Measurements from ENCODE around the gene ZMPSTE24.
A peak's percentile ranks its signal among the peaks of the same experiment; 100 is the strongest.

Gene ZMPSTE24

GRCh38 chr1:40312238-40313205 lies 54.5 kb downstream of the ZMPSTE24 start:
- no peak overlapping the region for H3K4me3 ChIP-seq (ENCODE audit: low read depth, low read length)
- no peak for DNase-seq (ENCODE audit: low read depth)
- no peak for TF ChIP-seq CTCF (IDR thresholded peaks at IDR 0.05; ENCODE audit: control insufficient read depth, extremely low read depth, insufficient read depth)

GRCh38 chr1:40313329-40313957 lies 55.4 kb downstream of the ZMPSTE24 start:
- TF ChIP-seq CTCF (IDR thresholded peaks at IDR 0.05; ENCODE audit: control insufficient read depth, extremely low read depth, insufficient read depth): no peak
- no peak overlapping the region for H3K4me3 ChIP-seq (ENCODE audit: low read depth, low read length)

GRCh38 chr1:40313958-40314720 lies 56.1 kb downstream of the ZMPSTE24 start:
- no peak for TF ChIP-seq CTCF (IDR thresholded peaks at IDR 0.05; ENCODE audit: control insufficient read depth, extremely low read depth, insufficient read depth)
- no peak overlapping the region for H3K4me3 ChIP-seq (ENCODE audit: low read depth, low read length)

More at GRCh38 chr1:40313329-40313957, 55.4 kb downstream of the ZMPSTE24 start:
- no peak for DNase-seq (ENCODE audit: low read depth)

GRCh38 chr1:40314721-40315238 lies 56.7 kb downstream of the ZMPSTE24 start:
- H3K4me3 ChIP-seq (ENCODE audit: low read depth, low read length): no peak overlapping the region
- TF ChIP-seq CTCF (IDR thresholded peaks at IDR 0.05; ENCODE audit: control insufficient read depth, extremely low read depth, insufficient read depth): no peak
- DNase-seq (ENCODE audit: low read depth): no peak

More at GRCh38 chr1:40313958-40314720, 56.1 kb downstream of the ZMPSTE24 start:
- DNase-seq (ENCODE audit: low read depth): no peak

GRCh38 chr1:40315239-40315794 lies 57.3 kb downstream of the ZMPSTE24 start:
- peak; percentile 33 for DNase-seq (ENCODE audit: low read depth)
- peak; percentile 87 for TF ChIP-seq CTCF (IDR thresholded peaks at IDR 0.05; ENCODE audit: control insufficient read depth, extremely low read depth, insufficient read depth)

More at GRCh38 chr1:40315239-40315794, 57.3 kb downstream of the ZMPSTE24 start:
- no peak overlapping the region for H3K4me3 ChIP-seq (ENCODE audit: low read depth, low read length)

Measured in LNCaP clone FGC (cell line).